Endothelial cell of umbilical vein (primary cell): ENCODE results near the gene KCNMA1. TPM values are rescaled to one million over a fixed set of nuclear protein-coding genes. Genes with fewer than 3 reads are reported as not detected.

ENCODE experiments used
- BruUV-seq: library from RNA; stranded (reverse); fragments of 400-500 nt; replicated peaks from 2 replicates; lab custom pipeline; 2021; lab: Mats Ljungman, UMichigan
- CTCF ChIA-PET: fragments of 300-600, 350-600 bp; sonication (Branson Sonifier 250); formaldehyde crosslinking; loops from one replicate; lab custom pipeline; 2021; ENCODE audit warnings: antibody characterized with exemption, inconsistent platforms; lab: Charles Lee
- POLR2A ChIA-PET: fragments of 300-600, 350-600 bp; sonication (Branson Sonifier 250); formaldehyde crosslinking; loops from one replicate; lab custom pipeline; 2021; ENCODE audit warnings: antibody characterized with exemption, inconsistent platforms; lab: Charles Lee
- DNase-seq: peaks from one replicate; pipeline ENCODE4 v3.0.0-alpha.2; 2011; ENCODE audit warnings: low read depth, low spot score
- FAIRE-seq: peaks from 2 replicates; lab custom pipeline; 2011; peaks lifted over from hg19 to GRCh38; lab: Jason Lieb, UNC
- H2AFZ ChIP-seq: 2 replicates; pipeline ENCODE4 v1.6.0; 2012; ENCODE audit warnings: low read depth, low read length, control low read depth, inconsistent platforms
- H3K27ac ChIP-seq: 2 replicates; pipeline ENCODE4 v1.5.1; 2011; ENCODE audit warnings: low read depth, mild to moderate bottlenecking, control low read depth, low read length, moderate library complexity; ENCODE audit not compliant: insufficient read depth
- H3K27me3 ChIP-seq, 2 experiments: 2 replicates each; pipeline versions ENCODE4 v1.6.0 to v1.6.1; 2011; ENCODE audit warnings: low read length in 2 of 2, mixed read lengths in 1 of 2; ENCODE audit not compliant: control insufficient read depth in 2 of 2, insufficient read depth in 2 of 2
- H3K36me3 ChIP-seq, 2 experiments: 2 replicates in 1 of 2; 3 replicates in 1 of 2; pipeline ENCODE4 v1.5.1; 2011; ENCODE audit warnings: low read length in 2 of 2, mild to moderate bottlenecking in 1 of 2, moderate library complexity in 1 of 2; ENCODE audit not compliant: control insufficient read depth in 2 of 2, insufficient read depth in 2 of 2; ENCODE audit errors: extremely low read depth in 1 of 2
- H3K4me1 ChIP-seq: 3 replicates; pipeline ENCODE4 v1.5.1; 2011; ENCODE audit warnings: mild to moderate bottlenecking, low read length; ENCODE audit not compliant: control insufficient read depth, insufficient read depth; ENCODE audit errors: extremely low read depth
- H3K4me2 ChIP-seq: 2 replicates; pipeline ENCODE4 v1.6.1; 2011; ENCODE audit warnings: low read length, control low read depth, mixed read lengths; ENCODE audit not compliant: insufficient read depth
- H3K4me3 ChIP-seq, 3 experiments: fragments of 200-600 bp in 1 of 3; sonication (generic), shearing (Covaris generic) in 1 of 3; replicated peaks in 1 of 3; 2 replicates each; pipeline ENCODE4 v1.5.1; 2011 to 2016; ENCODE audit warnings: control low read depth in 3 of 3, low read length in 3 of 3, mild to moderate bottlenecking in 2 of 3, inconsistent platforms in 1 of 3, low read depth in 1 of 3, moderate library complexity in 1 of 3; ENCODE audit not compliant: insufficient read depth in 1 of 3
- H3K79me2 ChIP-seq: 2 replicates; pipeline ENCODE4 v1.6.0; 2012; ENCODE audit warnings: low read length, inconsistent platforms; ENCODE audit not compliant: control insufficient read depth, insufficient read depth
- H3K9ac ChIP-seq: replicated peaks from 2 replicates; pipeline ENCODE3; 2011; ENCODE audit warnings: low read length, control low read depth; ENCODE audit not compliant: insufficient read depth; ENCODE audit errors: extremely low read depth
- H3K9me1 ChIP-seq: replicated peaks from 3 replicates; pipeline ENCODE4 v1.6.0; 2011; ENCODE audit warnings: mild to moderate bottlenecking, low read length; ENCODE audit not compliant: control insufficient read depth, insufficient read depth; ENCODE audit errors: extremely low read depth
- H3K9me3 ChIP-seq: replicated peaks from 2 replicates; pipeline ENCODE4 v1.5.1; 2012; ENCODE audit warnings: low read length, inconsistent platforms; ENCODE audit not compliant: control insufficient read depth, insufficient read depth
- H4K20me1 ChIP-seq: replicated peaks from 2 replicates; pipeline ENCODE3; 2011; ENCODE audit warnings: mild to moderate bottlenecking, low read length; ENCODE audit not compliant: control insufficient read depth, insufficient read depth; ENCODE audit errors: extremely low read depth
- CTCF ChIP-seq, 2 donors: IDR thresholded peaks; 1 replicate in 1 of 2; 2 replicates in 1 of 2; pipeline ENCODE4 v1.5.1; 2011; ENCODE audit warnings: low read length in 2 of 2, mild to moderate bottlenecking in 2 of 2, moderate library complexity in 2 of 2, control low read depth in 1 of 2, inconsistent platforms in 1 of 2, low read depth in 1 of 2; ENCODE audit not compliant: insufficient read depth in 1 of 2; ENCODE audit errors: extremely low read depth in 1 of 2
- EZH2 ChIP-seq: IDR thresholded peaks from 2 replicates; pipeline ENCODE4 v1.6.1; 2012; ENCODE audit warnings: borderline replicate concordance, low read depth, mild to moderate bottlenecking, moderate library complexity, low read length, inconsistent platforms; ENCODE audit not compliant: severe bottlenecking
- FOS ChIP-seq: IDR thresholded peaks from 2 replicates; pipeline ENCODE4 v1.6.1; 2011; ENCODE audit warnings: mild to moderate bottlenecking, low read length, moderate library complexity, borderline replicate concordance; ENCODE audit not compliant: insufficient read depth
- GATA2 ChIP-seq: IDR thresholded peaks from 2 replicates; pipeline ENCODE4 v1.7.0; 2011; ENCODE audit warnings: low read depth, mild to moderate bottlenecking, moderate library complexity, mixed read lengths, low read length; ENCODE audit not compliant: insufficient read length, insufficient read depth
- JUN ChIP-seq: IDR thresholded peaks from 2 replicates; pipeline ENCODE4 v1.6.1; 2011; ENCODE audit warnings: borderline replicate concordance, low read depth; ENCODE audit not compliant: insufficient read length, insufficient read depth
- MAX ChIP-seq: IDR thresholded peaks from 2 replicates; pipeline ENCODE4 v1.6.1; 2011; ENCODE audit not compliant: insufficient read depth, insufficient read length
- MYC ChIP-seq: IDR thresholded peaks from one replicate; pipeline ENCODE4 v1.6.1; 2011; ENCODE audit warnings: mild to moderate bottlenecking, low read depth, low read length
- POLR2A ChIP-seq: IDR thresholded peaks from 2 replicates; pipeline ENCODE4 v1.6.1; 2012; ENCODE audit warnings: low read depth, mild to moderate bottlenecking, control low read depth, low read length
- POLR2AphosphoS5 ChIP-seq: IDR thresholded peaks from 2 replicates; pipeline ENCODE4 v1.6.1; 2012; ENCODE audit warnings: low read depth, mild to moderate bottlenecking, control low read depth, low read length, moderate library complexity; ENCODE audit not compliant: insufficient read depth
- dilution Hi-C: fragments of 300-500 bp; cut with MboI; formaldehyde crosslinking; loops from one replicate; pipeline ENCODE4 v1.15.0; 2019; ENCODE audit warnings: low sequenced_read_pairs; ENCODE audit not compliant: extremely low pct_ligation_motif_present
- intact Hi-C: fragments of 100-400 bp; cut with micrococcal nuclease; formaldehyde crosslinking; loops from one replicate; pipeline ENCODE4 v1.10.0; 2022
- polyA plus RNA-seq, 4 experiments: library from polyadenylated mRNA; depleted of rRNA in 3 of 4; stranded (reverse) in 3 of 4; unstranded in 1 of 4; fragments of >200 nt; gene quantifications; 2 replicates each; pipeline versions ENCODE4 v1.2.1 to v1.2.3, GENCODE V29; 2011 to 2012; ENCODE audit warnings: missing spikeins in 1 of 4
- total RNA-seq: library from RNA; stranded (reverse); gene quantifications from 2 replicates; pipeline ENCODE4 v1.2.3, GENCODE V29; 2021

The KCNMA1 gene
- total and polyA plus RNA-seq, 2 donors (not counting 3 experiments of a cell fraction or from before 2014, with no cell fraction given): 0.10 to 0.82 TPM

- POLR2A ChIA-PET: no interaction called here
- TF ChIP-seq MAX (no peak), JUN (no peak), MYC (no peak), FOS (no peak), POLR2AphosphoS5 (no peak), EZH2 (no peak), GATA2 (no peak), POLR2A (no peak), CTCF (IDR thresholded peaks at IDR 0.05; ENCODE audit: extremely low read depth in 1 of 2, insufficient read depth in 1 of 2, low read depth in 1 of 2, low read length in 2 of 2) (no peak)
- Histone ChIP-seq H3K9me1 (no peaks in the 10 kb centered on the region), H3K9me3 (no peaks in the 10 kb centered on the region), H3K27me3 (peaks cover 2 to 5% of the 10 kb centered on the region in 2 experiments), H3K36me3 (no peaks in the 10 kb centered on the region), H3K27ac (no peak overlapping the region), H4K20me1 (no peaks in the 10 kb centered on the region), H3K4me2 (no peak overlapping the region), H3K4me1 (no peaks in the 10 kb centered on the region), H3K9ac (no peak overlapping the region), H3K4me3 (no peak overlapping the region), H3K79me2 (no peaks in the 10 kb centered on the region), H2AFZ (no peak overlapping the region)
- BruUV-seq: no TSS peak
- no peak for DNase-seq
- CTCF ChIA-PET: no interaction called here
- intact Hi-C loops: no loop called here
- no peak for FAIRE-seq
- dilution Hi-C loops: no loop called here
Measured at GRCh38 chr10:76998451-76998850, 639.2 kb downstream of the KCNMA1 start.
